Uterus (tissue), 4 donors: Measurements from ENCODE around the gene ESPNL. TPM values are rescaled to one million over a fixed set of nuclear protein-coding genes. Genes with fewer than 3 reads are reported as not detected.
"Not testable (repeated sequence)": the region's sequence is repeated elsewhere in the genome, so short reads cannot be mapped to it uniquely, and the experiment has no call there.

ENCODE experiments used
- DNase-seq, 2 donors: peaks; one replicate each; pipeline ENCODE4 v3.0.0-alpha.2; 2019 to 2020
- H3K27ac ChIP-seq, 2 donors: fragments of 200-600 bp; sonication (generic); 1 replicate in 1 of 2; 2 replicates in 1 of 2; pipeline ENCODE4 v1.5.1; 2016 to 2018
- H3K27me3 ChIP-seq, 2 donors: fragments of 200-600 bp; sonication (generic); one replicate each; pipeline ENCODE4 v1.5.1; 2018 to 2019; ENCODE audit warnings: control low read depth in 1 of 2
- H3K36me3 ChIP-seq, 2 donors: fragments of 200-600 bp; sonication (generic); one replicate each; pipeline ENCODE4 v1.5.1; 2019; ENCODE audit warnings: control low read depth in 1 of 2
- H3K4me1 ChIP-seq, 2 donors: fragments of 200-600 bp; sonication (generic); one replicate each; pipeline ENCODE4 v1.5.1; 2018 to 2019; ENCODE audit warnings: control low read depth in 1 of 2
- H3K4me3 ChIP-seq, 2 donors: fragments of 200-600 bp; sonication (generic); 1 replicate in 1 of 2; 2 replicates in 1 of 2; pipeline ENCODE4 v1.5.1; 2018 to 2019; ENCODE audit warnings: mild to moderate bottlenecking in 1 of 2
- H3K9me3 ChIP-seq, 2 donors: fragments of 200-600 bp; sonication (generic); one replicate each; pipeline ENCODE4 v1.5.1; 2019; ENCODE audit warnings: control low read depth in 1 of 2
- CTCF ChIP-seq, 4 experiments: fragments of 200-600 bp in 2 of 4; fragments of 450-650 bp in 2 of 4; sonication (generic) in 2 of 4; IDR thresholded peaks; one replicate each; pipeline ENCODE4 v1.5.1; 2016 to 2019; ENCODE audit warnings: antibody characterized with exemption in 4 of 4, mild to moderate bottlenecking in 2 of 4, moderate library complexity in 1 of 4
- POLR2A ChIP-seq, 2 donors: fragments of 450-650 bp; IDR thresholded peaks; one replicate each; pipeline ENCODE4 v1.6.1; 2016; ENCODE audit warnings: antibody characterized with exemption in 2 of 2, mild to moderate bottlenecking in 1 of 2, moderate library complexity in 1 of 2
- intact Hi-C: fragments of 100-400 bp; cut with DNase I; formaldehyde crosslinking; loops from one replicate; pipeline ENCODE4 v1.15.1; 2023; ENCODE audit warnings: low total_unique reads
- total RNA-seq, 4 donors: library from RNA; depleted of rRNA in 3 of 4; stranded (reverse); fragments of >200 nt in 3 of 4; gene quantifications; one replicate each; pipeline versions ENCODE4 v1.1.0 to v1.2.4, GENCODE V29; 2014 to 2023
- donor health status: DM: yes; HTN: yes; CAD: no.

ESPNL gene
- total RNA-seq, 4 donors from 2014 or later, result 0.34 to 7.7 TPM; not detected in 2

- peaks cover 0 to 7% of the 10 kb centered on the region in 2 donors for H3K27me3 ChIP-seq
- DNase-seq, result no peak
- H3K36me3 ChIP-seq, result no peaks in the 10 kb centered on the region
- H3K9me3 ChIP-seq, result no peaks in the 10 kb centered on the region
- intact Hi-C loops, result no loop called here
- TF ChIP-seq POLR2A (IDR thresholded peaks at IDR 0.05), result no peak
- H3K27ac ChIP-seq, result peak overlapping the region; percentile 13 to 41
- H3K4me3 ChIP-seq, result no peak overlapping the region
- H3K4me1 ChIP-seq, result peaks cover 5 to 19% of the 10 kb centered on the region in 2 donors
Observed at GRCh38 chr2:238168196-238169047, 68.3 kb downstream of the ESPNL start.

- Histone ChIP-seq H3K4me3 (no peak overlapping the region), H3K36me3 (no peaks in the 10 kb centered on the region), H3K27me3 (peaks cover 0 to 2% of the 10 kb centered on the region in 2 donors), H3K27ac (peak overlapping the region; percentile 23 to 41), H3K9me3 (no peaks in the 10 kb centered on the region), H3K4me1 (peaks cover 5 to 12% of the 10 kb centered on the region in 2 donors)
- intact Hi-C loops, result no loop called here
- peak; percentile 45 to 73 for DNase-seq
- TF ChIP-seq CTCF (IDR thresholded peaks at IDR 0.05) (no peak), POLR2A (IDR thresholded peaks at IDR 0.05) (no peak)
Observed at GRCh38 chr2:238169048-238169707, 69.0 kb downstream of the ESPNL start.

- TF ChIP-seq POLR2A (IDR thresholded peaks at IDR 0.05) (no peak), CTCF (IDR thresholded peaks at IDR 0.05) (no peak)
- Histone ChIP-seq H3K27me3 (no peaks in the 10 kb centered on the region), H3K4me1 (peaks cover 5 to 12% of the 10 kb centered on the region in 2 donors), H3K9me3 (no peaks in the 10 kb centered on the region), H3K27ac (peak overlapping the region; percentile 23 to 29), H3K36me3 (no peaks in the 10 kb centered on the region), H3K4me3 (no peak overlapping the region)
- intact Hi-C loops, result no loop called here
- no peak for DNase-seq
Observed at GRCh38 chr2:238169708-238170251, 69.6 kb downstream of the ESPNL start.

GRCh38 chr2:238170386-238171071 lies 70.4 kb downstream of the ESPNL start:
- DNase-seq, result peak in 1 of 2 donors; percentile 17
- Histone ChIP-seq H3K9me3 (no peaks in the 10 kb centered on the region), H3K36me3 (no peaks in the 10 kb centered on the region), H3K4me1 (peaks cover 5 to 12% of the 10 kb centered on the region in 2 donors), H3K4me3 (no peak overlapping the region), H3K27me3 (no peaks in the 10 kb centered on the region), H3K27ac (peak overlapping the region; percentile 6 to 29)
- no peak for TF ChIP-seq POLR2A (IDR thresholded peaks at IDR 0.05)
- TF ChIP-seq CTCF (IDR thresholded peaks at IDR 0.05), result no peak
- intact Hi-C loops, result no loop called here

- H3K36me3 ChIP-seq, result not testable (repeated sequence)
Observed at GRCh38 chr2:238171072-238171431, 70.9 kb downstream of the ESPNL start.

More at GRCh38 chr2:238171072-238171431, 70.9 kb downstream of the ESPNL start:
- H3K27ac ChIP-seq, H3K27me3 ChIP-seq, DNase-seq, H3K9me3 ChIP-seq, intact Hi-C loops, H3K4me3 ChIP-seq: not testable (repeated sequence)
- H3K4me1 ChIP-seq, result peaks cover 5 to 12% of the 10 kb centered on the region in 2 donors
